Forelimb muscle (tissue), 1 donor: ENCODE results near the gene STAB2. TPM values are rescaled to one million over a fixed set of nuclear protein-coding genes. Genes with fewer than 3 reads are reported as not detected.
"Not testable (repeated sequence)": the region's sequence is repeated elsewhere in the genome, so short reads cannot be mapped to it uniquely, and the experiment has no call there.

Experiments
- DNase-seq: peaks from one replicate; pipeline ENCODE4 v3.0.0-alpha.2; 2013; ENCODE audit warnings: low read depth
- polyA plus RNA-seq: library from polyadenylated mRNA; unstranded; fragments of 120-200 nt; gene quantifications from one replicate; pipeline ENCODE4 v1.2.1, GENCODE V29; 2013; ENCODE audit not compliant: insufficient read length

The STAB2 gene
- polyA plus RNA-seq, 1 donor, result 3.9 TPM

DNA sequence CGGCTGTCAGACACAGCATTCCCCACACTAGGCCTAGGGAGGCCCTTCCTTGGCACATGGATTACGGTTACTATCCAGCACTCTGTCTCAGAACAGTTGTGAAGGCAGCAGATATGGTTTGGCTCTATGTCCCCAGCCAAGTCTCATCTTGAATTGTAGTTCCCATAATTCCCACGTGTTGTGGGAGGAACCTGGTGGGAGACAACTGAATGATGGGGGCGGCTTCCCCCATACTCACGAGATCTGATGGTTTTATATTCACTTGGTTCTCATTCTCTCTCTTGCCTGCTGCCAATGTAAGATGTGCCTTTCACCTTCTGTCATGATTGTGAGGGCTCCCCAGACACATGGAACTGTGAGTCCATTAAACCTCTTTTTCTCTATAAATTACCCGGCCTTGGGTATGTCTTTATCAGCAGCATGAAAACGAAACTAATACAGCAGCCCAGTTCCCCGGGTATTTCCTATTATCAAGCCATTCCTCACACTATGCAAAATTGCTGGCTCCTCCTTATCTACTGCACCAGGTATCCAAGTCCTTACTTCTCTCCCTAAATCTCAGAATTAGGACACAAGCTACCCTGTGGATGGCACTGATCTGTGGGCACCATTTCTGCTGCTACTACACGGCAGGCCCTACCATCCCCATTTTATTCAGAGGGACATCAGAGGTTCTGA, 220.6 kb downstream of the STAB2 start:
- no peak for DNase-seq

DNA sequence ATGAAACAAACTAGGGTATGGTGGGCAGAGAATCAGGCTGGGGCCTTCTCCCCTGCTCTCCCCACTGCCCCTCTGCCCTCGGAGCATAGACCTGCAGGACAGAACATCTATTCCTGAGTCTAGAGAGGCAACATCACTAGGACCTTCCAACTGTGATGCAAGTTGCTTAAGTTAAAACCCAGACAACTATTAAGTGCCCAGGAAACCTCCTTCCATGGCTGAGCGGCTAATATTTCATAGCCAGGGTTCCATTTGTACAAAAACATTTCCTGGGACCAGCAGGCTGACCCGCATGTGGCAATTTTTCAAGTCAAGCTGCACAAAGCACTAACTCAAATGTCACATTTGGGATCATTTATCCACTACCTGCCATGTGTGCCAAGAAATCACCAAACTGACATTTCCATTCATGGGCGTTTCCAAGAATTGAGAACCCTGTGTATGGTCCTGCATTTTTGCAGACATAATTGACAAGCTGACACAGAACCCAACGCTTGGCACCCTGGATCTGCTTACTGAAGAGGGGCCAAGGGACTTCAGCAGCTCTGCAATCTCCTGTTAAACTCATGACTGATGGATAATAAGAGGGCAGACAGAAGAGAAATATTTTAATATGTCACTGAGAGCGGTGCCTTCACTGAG, 221.3 kb downstream of the STAB2 start:
- DNase-seq, result no peak

DNA sequence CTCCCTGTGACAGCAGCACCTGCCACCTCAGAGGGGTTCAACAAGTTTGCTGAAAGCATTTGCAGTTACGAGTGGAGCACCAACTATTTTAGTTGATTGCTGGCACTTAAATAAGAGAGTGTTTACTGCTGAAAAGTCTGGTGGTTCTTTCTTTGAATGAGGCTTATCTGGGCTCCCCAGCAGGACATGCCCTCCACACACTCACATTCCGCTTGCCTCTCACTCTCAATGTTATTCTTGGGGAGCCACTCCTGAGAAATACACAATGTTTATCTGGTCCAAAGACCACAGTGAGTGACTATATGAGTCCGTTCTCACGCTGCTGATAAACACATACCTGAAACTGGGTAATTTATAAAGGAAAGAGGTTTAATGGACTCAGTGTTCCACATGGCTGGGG, 222.1 kb downstream of the STAB2 start:
- DNase-seq, result no peak

DNA sequence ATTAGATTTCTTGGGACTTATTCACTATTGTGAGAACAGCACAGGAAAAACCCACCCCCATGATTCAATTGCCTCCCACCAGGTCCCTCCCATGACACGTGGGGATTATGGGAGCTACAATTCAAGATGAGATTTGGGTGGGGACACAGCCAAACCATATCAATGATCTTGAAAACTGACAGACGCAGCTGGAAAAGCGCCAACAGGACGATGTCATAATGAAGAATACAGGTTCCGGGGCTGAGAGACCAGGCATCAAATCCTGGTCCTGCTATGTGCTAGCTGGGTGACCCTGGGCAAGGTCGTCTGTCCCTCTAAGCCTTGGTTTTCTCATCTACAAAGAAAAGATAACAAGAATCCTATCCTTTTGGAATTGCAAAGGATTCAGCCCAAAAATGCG, 222.6 kb downstream of the STAB2 start:
- not testable (repeated sequence) for DNase-seq

DNA sequence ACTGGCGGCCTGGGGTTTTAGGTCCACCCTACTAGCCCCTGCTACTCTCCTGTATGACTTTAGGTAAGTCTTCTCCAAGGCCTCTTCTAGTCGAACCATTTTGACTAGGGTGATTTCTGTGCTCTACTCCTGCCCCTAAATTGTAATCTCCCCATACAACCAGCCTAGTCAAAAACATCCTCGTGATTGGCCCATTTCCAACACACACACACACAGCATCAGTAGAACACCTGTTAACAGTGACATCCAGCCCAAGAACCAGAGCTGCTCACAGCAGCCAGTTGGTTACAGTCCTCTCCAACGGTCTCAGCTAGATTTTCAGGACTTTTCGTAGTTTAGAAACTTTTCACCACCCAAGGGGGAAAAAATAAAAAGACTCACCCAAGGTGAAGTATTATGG, 223.0 kb downstream of the STAB2 start:
- DNase-seq, result no peak

DNA sequence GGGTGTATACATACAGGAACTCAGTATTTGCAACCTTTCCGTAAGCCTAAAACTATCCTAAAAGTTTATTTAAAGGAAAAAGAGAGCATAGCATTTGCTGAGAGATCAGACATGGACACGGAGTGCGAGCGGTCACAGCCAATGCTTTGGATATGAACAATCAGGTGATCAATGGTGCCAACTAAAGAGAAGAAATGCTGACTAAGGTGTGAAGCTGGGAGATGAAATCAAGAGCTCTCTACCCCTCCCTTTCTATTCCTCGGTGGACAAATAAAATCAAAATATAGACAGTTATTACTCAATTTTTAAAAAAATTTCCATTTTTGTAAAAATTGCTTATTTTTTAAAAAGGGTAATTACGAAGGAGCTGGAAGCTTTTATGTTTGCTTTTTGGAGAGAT, 224.7 kb downstream of the STAB2 start:
- no peak for DNase-seq

DNA sequence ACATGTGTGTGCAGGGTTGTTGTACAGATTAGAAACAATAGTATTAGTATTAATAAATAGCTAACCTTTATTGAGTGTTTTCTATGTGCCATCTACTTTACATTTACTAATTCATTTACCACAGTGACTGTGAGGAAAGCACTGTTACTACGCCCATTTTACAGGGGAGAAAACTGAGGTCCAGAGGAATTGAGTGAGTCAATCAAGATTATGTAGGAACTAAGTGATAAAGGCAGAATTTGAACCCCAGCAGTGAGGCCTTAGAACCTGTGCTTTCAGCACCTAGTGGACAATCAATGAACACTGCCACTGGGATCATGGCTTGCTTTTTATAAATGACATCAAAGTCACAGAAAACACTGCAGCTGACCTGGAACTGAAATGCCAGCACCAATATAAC, 225.7 kb downstream of the STAB2 start:
- no peak for DNase-seq

DNA sequence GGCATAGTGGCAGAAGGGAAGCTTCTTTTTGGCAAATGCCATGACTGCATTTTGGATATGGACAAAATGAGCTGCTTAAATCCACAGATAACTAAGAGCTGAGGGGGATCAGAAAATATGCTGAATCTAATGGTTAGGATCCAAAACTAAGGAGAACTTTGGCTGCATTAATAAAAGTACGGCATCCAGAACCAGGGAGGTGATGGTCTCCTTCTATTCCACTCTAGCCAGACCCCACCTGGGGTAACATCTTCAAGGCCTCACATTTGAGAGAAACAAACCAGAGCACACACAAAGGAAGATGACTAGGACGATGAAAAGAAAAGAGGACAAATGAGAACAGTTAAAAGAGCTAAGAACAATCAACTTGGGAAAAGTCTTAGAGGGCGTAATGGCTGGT, 226.4 kb downstream of the STAB2 start:
- no peak for DNase-seq

DNA sequence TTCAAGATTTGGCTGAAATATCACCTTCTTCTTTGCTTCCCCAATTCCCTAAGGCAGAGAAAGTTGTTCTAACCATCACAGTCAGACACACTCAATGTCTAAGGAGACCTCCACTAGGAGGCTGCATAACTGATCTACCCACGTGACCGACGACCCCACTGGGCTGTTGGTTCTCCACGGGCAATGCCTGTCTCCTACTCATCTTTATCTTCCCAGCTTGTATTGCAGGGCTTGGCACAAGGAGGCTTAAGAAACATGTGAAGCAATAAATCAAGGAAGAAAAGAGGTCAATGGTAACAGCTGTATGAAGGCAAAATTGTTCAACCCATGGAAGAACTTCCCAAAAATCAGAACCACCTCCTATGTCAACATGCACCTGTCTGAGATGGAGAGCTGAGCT, 226.9 kb downstream of the STAB2 start:
- DNase-seq, result no peak

DNA sequence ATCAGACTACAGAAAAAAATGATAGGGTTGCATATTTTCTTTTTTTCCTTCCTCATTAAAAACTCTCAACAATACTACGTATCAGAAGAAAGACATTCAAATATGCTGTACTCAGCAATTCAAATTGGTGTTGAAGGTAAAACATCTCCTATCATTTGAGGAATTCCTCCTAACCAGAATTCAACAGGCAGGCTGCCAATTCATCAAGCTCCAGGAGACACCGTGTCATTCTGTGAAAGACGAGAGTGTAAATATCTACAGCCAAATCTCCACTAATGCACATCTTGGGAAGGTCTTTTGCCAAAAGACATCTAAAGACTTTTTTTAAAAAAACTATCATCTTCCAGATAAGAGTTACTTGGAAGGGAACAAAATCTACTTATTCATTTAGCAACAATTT, 227.4 kb downstream of the STAB2 start:
- no peak for DNase-seq

Other genes starting within 250 kb of the STAB2 start
- 2.7 TPM for gene C12orf42, start 91.3 kb upstream of the STAB2 start, polyA plus RNA-seq